UCSD-AML1 (cell line): Measurements from ENCODE around the gene CRYBB2.
"Not testable (repeated sequence)": the region's sequence is repeated elsewhere in the genome, so short reads cannot be mapped to it uniquely, and the experiment has no call there.

Experiments
- DNase-seq: peaks from one replicate; lab custom pipeline; 2025; ENCODE audit not compliant: unreplicated experiment; lab: John Stamatoyannopoulos, UW

CRYBB2 gene

GRCh38 chr22:25219211-25219689, at the start of gene CRYBB2:
Gene CRYBB2, plus strand, starts transcription at chr22:25219639. Its CDS starts 1,791 bp downstream, at chr22:25221430.
- no peak for DNase-seq

GRCh38 chr22:25170426-25170980, 48.9 kb upstream of the CRYBB2 start:
- DNase-seq = no peak

GRCh38 chr22:25172153-25172552, 47.3 kb upstream of the CRYBB2 start:
- DNase-seq = peak; percentile 36

GRCh38 chr22:25174156-25174887, 45.1 kb upstream of the CRYBB2 start:
- no peak for DNase-seq

GRCh38 chr22:25174888-25175411, 44.5 kb upstream of the CRYBB2 start:
- DNase-seq = no peak

- DNase-seq = no peak
These were observed 43.3 kb upstream of the CRYBB2 start for GRCh38 chr22:25176175-25176574.

- no peak for DNase-seq
These were observed 42.6 kb upstream of the CRYBB2 start for GRCh38 chr22:25176799-25177198.

GRCh38 chr22:25177226-25177625, 42.2 kb upstream of the CRYBB2 start:
- no peak for DNase-seq

GRCh38 chr22:25177895-25178294, 41.5 kb upstream of the CRYBB2 start:
- DNase-seq = no peak

GRCh38 chr22:25178348-25178747, 41.1 kb upstream of the CRYBB2 start:
- not testable (repeated sequence) for DNase-seq

GRCh38 chr22:25178869-25179631, 40.4 kb upstream of the CRYBB2 start:
- DNase-seq = not testable (repeated sequence)

GRCh38 chr22:25182131-25183110, 37.0 kb upstream of the CRYBB2 start:
- no peak for DNase-seq

GRCh38 chr22:25183949-25184619, 35.4 kb upstream of the CRYBB2 start:
- no peak for DNase-seq

- no peak for DNase-seq
These were observed 33.3 kb upstream of the CRYBB2 start for GRCh38 chr22:25186140-25186539.

GRCh38 chr22:25187469-25187868, 32.0 kb upstream of the CRYBB2 start:
- DNase-seq = no peak

GRCh38 chr22:25192406-25192805, 27.0 kb upstream of the CRYBB2 start:
- DNase-seq = no peak

- DNase-seq = no peak
These were observed 26.3 kb upstream of the CRYBB2 start for GRCh38 chr22:25193130-25193529.

GRCh38 chr22:25193548-25193947, 25.9 kb upstream of the CRYBB2 start:
- no peak for DNase-seq

GRCh38 chr22:25196326-25196725, 23.1 kb upstream of the CRYBB2 start:
- DNase-seq = no peak

- DNase-seq = no peak
These were observed 22.1 kb upstream of the CRYBB2 start for GRCh38 chr22:25197340-25197739.
